Jurkat, Clone E6-1 (cell line): ENCODE data around the gene SLC5A2.
"Not testable (repeated sequence)": the region's sequence is repeated elsewhere in the genome, so short reads cannot be mapped to it uniquely, and the experiment has no call there.

ENCODE experiments used
- DNase-seq: peaks from one replicate; pipeline ENCODE4 v3.0.0-alpha.2; 2011; ENCODE audit warnings: low read depth, low spot score
- H3K4me3 ChIP-seq: 2 replicates; pipeline ENCODE4 v1.5.1; 2011; ENCODE audit warnings: mild to moderate bottlenecking, low read length, control low read depth, moderate library complexity

Gene SLC5A2

DNA sequence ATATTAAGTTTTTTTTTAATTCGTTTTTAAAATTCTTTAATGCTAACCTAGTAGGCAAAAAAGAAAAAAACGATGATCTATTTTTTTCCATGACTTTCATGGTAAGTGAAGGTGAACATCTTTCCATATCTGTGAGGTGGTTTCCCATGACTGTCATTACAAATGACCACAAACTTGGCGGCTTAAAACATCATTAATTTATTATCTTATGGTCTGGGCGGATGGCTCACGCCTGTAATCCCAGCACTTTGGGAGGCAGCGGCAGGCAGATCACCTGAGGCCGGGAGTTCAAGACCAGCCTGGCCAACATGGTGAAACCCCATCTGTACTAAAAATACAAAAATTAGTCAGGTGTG is 55.3 kb downstream of the SLC5A2 start:
- DNase-seq, H3K4me3 ChIP-seq: not testable (repeated sequence)

DNA sequence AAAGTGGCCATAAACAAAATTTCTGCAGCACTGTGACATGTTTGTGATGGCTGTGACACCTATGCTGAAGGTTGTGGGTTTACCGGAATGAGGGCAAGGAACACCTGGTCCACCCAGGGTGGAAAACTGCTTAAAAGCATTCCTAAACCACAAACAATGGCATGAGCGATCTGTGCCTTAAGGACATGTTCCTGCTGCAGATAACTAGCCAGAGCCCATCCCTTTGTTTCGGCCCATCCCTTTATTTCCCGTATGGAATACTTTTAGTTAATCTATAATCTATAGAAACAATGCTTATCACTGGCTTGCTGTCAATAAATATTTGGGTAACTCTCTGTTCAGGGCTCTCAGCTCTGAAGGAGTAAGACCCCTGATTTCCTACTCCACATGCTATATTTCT is 56.8 kb downstream of the SLC5A2 start:
- not testable (repeated sequence) for DNase-seq, H3K4me3 ChIP-seq
